ENCODE measurements around the gene PTBP1. TPM values are rescaled to one million over a fixed set of nuclear protein-coding genes. Genes with fewer than 3 reads are reported as not detected.
A peak's percentile ranks its signal among the peaks of the same experiment; 100 is the strongest.

PTBP1 gene
- total RNA-seq, 2 donors from 2014 or later: 49.4 to 73.9 TPM

DNA sequence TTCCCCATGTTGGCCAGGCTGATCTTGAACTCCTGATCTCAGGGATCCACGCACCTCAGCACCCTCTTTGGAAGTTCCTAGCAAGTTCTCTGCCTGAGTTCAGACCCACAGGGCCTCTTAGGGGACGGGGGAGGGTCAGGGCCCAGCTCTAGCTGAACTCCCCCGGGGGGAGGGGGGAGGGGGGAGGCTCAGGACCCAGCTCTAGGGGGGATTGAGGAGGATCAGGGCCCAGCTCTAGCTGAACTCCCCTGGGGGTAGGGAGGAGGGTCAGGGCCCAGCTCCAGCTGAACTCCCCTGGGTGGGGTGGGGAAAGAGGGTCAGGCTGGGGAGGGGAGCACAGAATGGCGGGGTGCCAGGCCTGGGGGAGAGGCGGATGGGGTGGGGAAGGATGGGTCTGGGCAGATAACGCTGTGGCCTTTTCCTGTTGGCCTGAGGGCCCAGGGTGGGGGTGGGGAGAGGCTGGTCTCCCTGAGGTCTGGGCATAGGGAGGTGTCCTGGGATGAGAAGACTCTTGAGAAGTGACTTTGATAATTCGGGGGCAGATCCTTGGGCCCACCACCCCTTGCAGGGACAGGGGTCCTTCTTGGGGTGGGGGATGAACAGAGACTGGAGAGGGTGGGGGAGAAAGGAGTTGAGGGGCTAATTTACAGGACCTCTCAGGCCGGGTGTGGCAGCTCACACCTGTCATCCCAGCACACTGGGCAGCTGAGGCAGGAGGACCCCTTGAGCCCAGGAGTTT, 5.5 kb upstream of the PTBP1 start:
- no peak for DNase-seq (ENCODE audit: low spot score)
- Histone ChIP-seq H3K9me3 (no peaks in the 10 kb centered on the region), H3K4me3 (no peak overlapping the region), H3K27ac (peak overlapping the region; percentile 38 to 60), H3K4me1 (peaks cover 0 to 66% of the 10 kb centered on the region in 2 donors), H3K36me3 (no peaks in the 10 kb centered on the region), H3K27me3 (no peaks in the 10 kb centered on the region)
- TF ChIP-seq, protein P1, sequence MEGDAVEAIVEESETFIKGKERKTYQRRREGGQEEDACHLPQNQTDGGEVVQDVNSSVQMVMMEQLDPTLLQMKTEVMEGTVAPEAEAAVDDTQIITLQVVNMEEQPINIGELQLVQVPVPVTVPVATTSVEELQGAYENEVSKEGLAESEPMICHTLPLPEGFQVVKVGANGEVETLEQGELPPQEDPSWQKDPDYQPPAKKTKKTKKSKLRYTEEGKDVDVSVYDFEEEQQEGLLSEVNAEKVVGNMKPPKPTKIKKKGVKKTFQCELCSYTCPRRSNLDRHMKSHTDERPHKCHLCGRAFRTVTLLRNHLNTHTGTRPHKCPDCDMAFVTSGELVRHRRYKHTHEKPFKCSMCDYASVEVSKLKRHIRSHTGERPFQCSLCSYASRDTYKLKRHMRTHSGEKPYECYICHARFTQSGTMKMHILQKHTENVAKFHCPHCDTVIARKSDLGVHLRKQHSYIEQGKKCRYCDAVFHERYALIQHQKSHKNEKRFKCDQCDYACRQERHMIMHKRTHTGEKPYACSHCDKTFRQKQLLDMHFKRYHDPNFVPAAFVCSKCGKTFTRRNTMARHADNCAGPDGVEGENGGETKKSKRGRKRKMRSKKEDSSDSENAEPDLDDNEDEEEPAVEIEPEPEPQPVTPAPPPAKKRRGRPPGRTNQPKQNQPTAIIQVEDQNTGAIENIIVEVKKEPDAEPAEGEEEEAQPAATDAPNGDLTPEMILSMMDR (IDR thresholded peaks at IDR 0.05): no peak

DNA sequence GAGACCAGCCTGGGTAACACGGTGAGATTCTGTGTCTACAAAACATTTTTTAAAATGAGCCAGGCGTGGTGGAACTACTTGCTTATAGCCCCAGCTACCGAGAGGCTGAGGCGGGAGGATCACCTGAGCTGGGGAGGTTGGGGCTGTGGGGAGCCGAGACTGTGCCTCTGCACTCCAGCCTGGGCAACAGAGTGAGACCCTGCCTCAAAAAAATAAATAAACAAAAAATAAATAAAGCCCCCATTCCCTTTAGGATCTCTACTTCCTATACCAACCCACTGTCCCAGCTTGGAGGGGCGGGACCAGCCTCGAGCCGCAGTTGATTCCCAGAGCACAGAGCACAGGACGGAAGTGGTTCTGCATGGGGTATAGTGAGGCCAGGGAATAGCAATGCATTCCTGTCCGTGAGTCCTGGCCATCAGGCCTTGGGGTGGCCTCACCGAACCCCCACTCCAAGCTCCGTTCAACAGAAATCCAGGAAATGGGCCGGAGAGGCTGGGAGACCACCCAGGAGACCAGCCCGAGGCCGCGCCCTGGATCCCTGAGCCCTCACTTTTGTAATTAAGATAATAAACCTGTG, 4.9 kb upstream of the PTBP1 start:
- Histone ChIP-seq H3K36me3 (no peaks in the 10 kb centered on the region), H3K27ac (peak overlapping the region; percentile 38 to 60), H3K9me3 (no peaks in the 10 kb centered on the region), H3K4me3 (no peak overlapping the region), H3K4me1 (peaks cover 0 to 66% of the 10 kb centered on the region in 2 donors), H3K27me3 (no peaks in the 10 kb centered on the region)
- TF ChIP-seq, protein P1 (IDR thresholded peaks at IDR 0.05): no peak
- DNase-seq (ENCODE audit: low spot score): no peak

DNA sequence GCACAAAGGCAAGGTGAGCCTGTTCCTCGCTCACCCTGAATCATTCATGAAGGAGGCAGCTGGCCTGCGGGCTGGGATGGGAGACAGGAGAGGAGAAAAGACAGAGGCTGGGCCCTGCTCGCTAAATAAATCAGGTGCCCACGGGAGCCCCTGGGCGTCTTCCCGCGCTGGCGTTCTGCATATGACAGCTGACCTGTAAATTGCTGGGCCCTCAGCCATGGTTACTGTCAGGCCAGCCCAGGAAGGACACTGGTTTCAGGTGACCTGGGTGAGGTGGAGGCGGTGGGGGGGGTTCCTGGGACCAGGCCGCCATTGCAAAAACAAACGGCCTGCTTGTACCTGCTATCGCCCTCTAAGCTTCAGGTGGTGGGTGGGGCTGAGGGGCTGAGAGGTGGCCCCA, 3.4 kb upstream of the PTBP1 start:
- Histone ChIP-seq H3K9me3 (no peaks in the 10 kb centered on the region), H3K27ac (no peak overlapping the region), H3K4me3 (no peak overlapping the region), H3K4me1 (peaks cover 0 to 57% of the 10 kb centered on the region in 2 donors), H3K27me3 (no peaks in the 10 kb centered on the region), H3K36me3 (peaks cover 9% of the 10 kb centered on the region)
- DNase-seq (ENCODE audit: low spot score): no peak
- TF ChIP-seq, protein P1 (IDR thresholded peaks at IDR 0.05): no peak

DNA sequence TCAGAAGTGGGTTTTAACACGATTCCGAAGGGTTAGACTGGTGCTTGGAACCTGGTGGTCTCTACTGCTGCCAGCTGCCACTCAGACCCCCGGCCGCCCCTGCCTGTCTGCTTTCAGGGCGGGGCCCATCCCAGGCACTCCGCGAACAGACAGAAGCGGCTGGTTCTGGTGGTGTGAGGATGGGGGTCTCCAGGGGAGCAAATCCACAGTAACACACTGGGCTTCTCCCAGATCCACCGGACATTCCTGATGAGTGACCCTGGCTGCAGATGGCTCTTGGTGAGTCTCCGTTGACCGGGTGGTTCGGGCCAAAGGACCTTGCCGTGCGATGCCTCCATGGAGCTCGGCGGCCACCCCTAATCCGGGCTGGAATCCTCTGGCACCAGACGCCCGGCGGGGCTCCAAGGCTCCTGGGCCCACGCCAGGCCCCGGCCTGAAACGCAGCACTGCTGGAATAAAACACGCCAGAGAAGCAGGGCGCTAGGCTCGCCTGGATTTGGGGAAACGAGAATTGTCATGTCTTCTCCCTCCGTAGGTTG, 2.1 kb upstream of the PTBP1 start:
- Histone ChIP-seq H3K4me3 (no peak overlapping the region), H3K4me1 (peaks cover 0 to 59% of the 10 kb centered on the region in 2 donors)
- no peak for DNase-seq (ENCODE audit: low spot score)

DNA sequence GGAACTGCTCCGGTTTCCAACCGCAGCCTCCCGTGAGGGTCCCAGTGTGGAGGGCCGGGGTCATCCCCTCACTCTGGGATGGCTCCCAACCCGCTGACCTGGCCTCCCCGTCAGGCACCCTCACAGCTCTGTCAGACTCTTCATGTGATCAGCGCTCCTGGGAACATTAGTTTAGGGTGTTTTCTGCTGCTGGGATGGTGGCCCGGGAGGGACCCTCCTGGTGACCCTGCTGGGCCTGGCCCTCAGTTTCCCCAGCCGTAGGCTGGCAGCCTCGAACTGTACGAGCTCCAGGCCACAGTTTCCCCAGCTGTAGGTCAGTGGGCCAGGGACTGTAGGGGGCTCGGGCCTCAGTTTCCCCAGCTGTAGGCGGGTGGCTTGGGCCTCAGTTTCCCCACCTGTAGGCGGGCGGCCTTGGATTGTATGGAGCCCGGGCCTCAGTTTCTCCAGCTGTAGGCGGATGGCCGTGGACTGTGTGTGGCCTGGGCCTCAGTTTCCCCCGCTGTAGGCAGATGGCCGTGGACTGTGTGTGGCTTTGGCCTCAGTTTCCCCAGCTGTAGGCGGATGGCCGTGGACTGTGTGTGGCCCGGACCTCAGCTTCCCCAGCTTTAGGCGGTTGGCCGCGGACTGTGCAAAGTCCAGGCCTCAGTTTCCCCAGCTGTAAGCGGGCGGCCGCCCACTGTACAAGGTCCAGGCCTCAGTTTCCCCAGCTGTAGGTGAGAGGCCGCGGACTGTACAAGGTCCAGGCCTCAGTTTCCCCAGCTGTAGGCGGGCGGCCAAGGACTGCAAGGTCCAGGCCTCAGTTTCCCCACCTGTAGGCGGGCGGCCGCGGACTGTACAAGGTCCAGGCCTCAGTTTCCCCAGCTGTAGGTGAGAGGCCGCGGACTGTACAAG, 1.3 kb upstream of the PTBP1 start:
- no peak for DNase-seq (ENCODE audit: low spot score)
- H3K4me1 ChIP-seq: peaks cover 0 to 61% of the 10 kb centered on the region in 2 donors
- H3K27me3 ChIP-seq: no peaks in the 10 kb centered on the region
- H3K27ac ChIP-seq: peak overlapping the region; percentile 81 to 84
- peaks cover 18% of the 10 kb centered on the region for H3K36me3 ChIP-seq
- H3K4me3 ChIP-seq: peak overlapping the region; percentile 65
- no peaks in the 10 kb centered on the region for H3K9me3 ChIP-seq
- TF ChIP-seq, protein P1 (IDR thresholded peaks at IDR 0.05): no peak

More for the DNA sequence above, 2.1 kb upstream of the PTBP1 start:
- peak overlapping the region; percentile 53 to 63 for H3K27ac ChIP-seq
- no peaks in the 10 kb centered on the region for H3K9me3 ChIP-seq
- TF ChIP-seq, protein P1 (IDR thresholded peaks at IDR 0.05): no peak
- peaks cover 10% of the 10 kb centered on the region for H3K36me3 ChIP-seq
- H3K27me3 ChIP-seq: no peaks in the 10 kb centered on the region

Data from right atrium auricular region (tissue), 2 donors.